Activated CD4-positive, alpha-beta T cell treated with anti-CD3 and anti-CD28 coated beads for 24 hours (primary cell): ENCODE data around the gene CD19.
"Not testable (repeated sequence)": the region's sequence is repeated elsewhere in the genome, so short reads cannot be mapped to it uniquely, and the experiment has no call there.

Experiments
- DNase-seq, 2 donors: peaks; one replicate each; pipeline ENCODE4 v3.0.0-alpha.2; 2020; ENCODE audit warnings: low read depth in 2 of 2

The CD19 gene

GRCh38 chr16:28931801-28932225 is at the start of gene CD19:
Gene CD19 (plus strand): TSS chr16:28931971. CDS start chr16:28932001, 30 bp downstream.
- DNase-seq = no peak

- DNase-seq = no peak
Measured at GRCh38 chr16:28882551-28883160, 49.1 kb upstream of the CD19 start.

- DNase-seq = no peak
Measured at GRCh38 chr16:28883221-28883996, 48.4 kb upstream of the CD19 start.

GRCh38 chr16:28884045-28884444 is 47.7 kb upstream of the CD19 start:
- no peak for DNase-seq

GRCh38 chr16:28886945-28887344 is 44.8 kb upstream of the CD19 start:
- DNase-seq = no peak

- not testable (repeated sequence) for DNase-seq
Measured at GRCh38 chr16:28890355-28890754, 41.4 kb upstream of the CD19 start.

- DNase-seq = no peak
Measured at GRCh38 chr16:28891964-28892890, 39.5 kb upstream of the CD19 start.

- DNase-seq = no peak
Measured at GRCh38 chr16:28893291-28893690, 38.5 kb upstream of the CD19 start.

GRCh38 chr16:28895609-28896008 is 36.2 kb upstream of the CD19 start:
- no peak for DNase-seq

- DNase-seq = no peak
Measured at GRCh38 chr16:28897826-28898225, 33.9 kb upstream of the CD19 start.

- no peak for DNase-seq
Measured at GRCh38 chr16:28898266-28898665, 33.5 kb upstream of the CD19 start.

- DNase-seq = no peak
Measured at GRCh38 chr16:28898942-28899341, 32.8 kb upstream of the CD19 start.

- no peak for DNase-seq
Measured at GRCh38 chr16:28899882-28900590, 31.7 kb upstream of the CD19 start.

GRCh38 chr16:28900601-28901000 is 31.2 kb upstream of the CD19 start:
- DNase-seq = no peak

GRCh38 chr16:28901862-28902261 is 29.9 kb upstream of the CD19 start:
- DNase-seq = no peak

GRCh38 chr16:28902909-28903308 is 28.9 kb upstream of the CD19 start:
- DNase-seq = no peak

- no peak for DNase-seq
Measured at GRCh38 chr16:28903344-28904042, 28.3 kb upstream of the CD19 start.

- no peak for DNase-seq
Measured at GRCh38 chr16:28904363-28904762, 27.4 kb upstream of the CD19 start.

GRCh38 chr16:28904828-28905227 is 26.9 kb upstream of the CD19 start:
- no peak for DNase-seq

GRCh38 chr16:28905229-28905754 is 26.5 kb upstream of the CD19 start:
- DNase-seq = no peak
